ENCODE results near the gene TMEM134. TPM values are rescaled to one million over a fixed set of nuclear protein-coding genes. Genes with fewer than 3 reads are reported as not detected.

Gene TMEM134
- total and polyA plus RNA-seq, 2 experiments from 2014 or later: 13.4 to 103 TPM

- Histone ChIP-seq H3K9me2 (ENCODE audit: insufficient read depth) (no peaks in the 10 kb centered on the region), H3K9me3 (ENCODE audit: low read depth) (no peaks in the 10 kb centered on the region), H3K9ac (peak overlapping the region; percentile 53), H3K36me3 (ENCODE audit: low read depth) (no peaks in the 10 kb centered on the region), H3K4me3 (no peak overlapping the region), H3F3A (ENCODE audit: insufficient read depth) (peaks cover 14% of the 10 kb centered on the region; the same call in 1 of the 2 replicates), H3K4me1 (ENCODE audit: insufficient read depth) (peaks cover 13% of the 10 kb centered on the region), H2AFZ (no peak overlapping the region), H3K27ac (peak overlapping the region; percentile 81), H3K27me3 (replicated peaks; ENCODE audit: insufficient read depth) (peaks cover 5% of the 10 kb centered on the region; the same call in 1 of the 2 replicates), H3K4me2 (ENCODE audit: unreplicated experiment) (no peak overlapping the region), H4K20me1 (ENCODE audit: insufficient read depth) (no peaks in the 10 kb centered on the region), H3K79me2 (ENCODE audit: insufficient read depth) (peaks cover 12% of the 10 kb centered on the region; the same call in 1 of the 2 replicates)
- DNase-seq: no peak
- TF ChIP-seq EZH2 (IDR thresholded peaks at IDR 0.05; ENCODE audit: insufficient read depth, poor library complexity, severe bottlenecking): no peak
- TF ChIP-seq EZH2phosphoT487 (IDR thresholded peaks at IDR 0.05; ENCODE audit: insufficient read depth, low read depth): no peak
- in situ Hi-C loops (cut with MboI): no loop called here
- 86 to 91% methylated on average over 14 to 16 of the region's 16 CpGs for WGBS, 2 experiments (ENCODE audit: low coverage in 1 of 2, low lambda C conversion rate in 2 of 2, missing lambda C conversion rate in 2 of 2)
These were observed 37.5 kb upstream of the TMEM134 start for GRCh38 chr11:67506426-67507051.

GRCh38 chr11:67505605-67506396, 36.8 kb upstream of the TMEM134 start:
- Histone ChIP-seq H3F3A (ENCODE audit: insufficient read depth) (peaks cover 14% of the 10 kb centered on the region; the same call in 1 of the 2 replicates), H3K79me2 (ENCODE audit: insufficient read depth) (peaks cover 12% of the 10 kb centered on the region; the same call in 1 of the 2 replicates), H3K27me3 (replicated peaks; ENCODE audit: insufficient read depth) (no peaks in the 10 kb centered on the region), H3K9me3 (ENCODE audit: low read depth) (no peaks in the 10 kb centered on the region), H3K9me2 (ENCODE audit: insufficient read depth) (no peaks in the 10 kb centered on the region), H2AFZ (peak overlapping the region; percentile 63), H4K20me1 (ENCODE audit: insufficient read depth) (no peaks in the 10 kb centered on the region), H3K9ac (peak overlapping the region; percentile 76), H3K27ac (peak overlapping the region; percentile 81), H3K4me2 (ENCODE audit: unreplicated experiment) (peak overlapping the region; percentile 87), H3K4me1 (ENCODE audit: insufficient read depth) (peaks cover 13% of the 10 kb centered on the region), H3K4me3 (peak overlapping the region; percentile 87), H3K36me3 (ENCODE audit: low read depth) (no peaks in the 10 kb centered on the region)
- TF ChIP-seq EZH2phosphoT487 (IDR thresholded peaks at IDR 0.05; ENCODE audit: insufficient read depth, low read depth) (no peak), EZH2 (IDR thresholded peaks at IDR 0.05; ENCODE audit: insufficient read depth, poor library complexity, severe bottlenecking) (no peak)
- in situ Hi-C loops (cut with MboI): no loop called here
- DNase-seq: peak; percentile 97
- 12 to 18% methylated on average over 16 to 17 of the region's 17 CpGs for WGBS, 2 experiments (ENCODE audit: low coverage in 1 of 2, low lambda C conversion rate in 2 of 2, missing lambda C conversion rate in 2 of 2)

GRCh38 chr11:67504950-67505581, 36.0 kb upstream of the TMEM134 start, which contains the start of gene PITPNM1:
TSS of gene PITPNM1 (minus strand) at chr11:67505363. CDS start at chr11:67504180, 1,183 bp downstream.
- Histone ChIP-seq H3K9me3 (ENCODE audit: low read depth) (no peaks in the 10 kb centered on the region), H3K79me2 (ENCODE audit: insufficient read depth) (peaks cover 12% of the 10 kb centered on the region; the same call in 1 of the 2 replicates), H2AFZ (peak within 1 kb of the TSS; percentile 63), H3K4me1 (ENCODE audit: insufficient read depth) (peaks cover 13% of the 10 kb centered on the region), H3K4me2 (ENCODE audit: unreplicated experiment) (peak within 1 kb of the TSS; percentile 87), H3K36me3 (ENCODE audit: low read depth) (no peaks in the 10 kb centered on the region), H3K9ac (peak within 1 kb of the TSS; percentile 76), H4K20me1 (ENCODE audit: insufficient read depth) (no peaks in the 10 kb centered on the region), H3F3A (ENCODE audit: insufficient read depth) (peaks cover 14% of the 10 kb centered on the region; the same call in 1 of the 2 replicates), H3K27ac (peak within 1 kb of the TSS; percentile 81), H3K9me2 (ENCODE audit: insufficient read depth) (no peaks in the 10 kb centered on the region), H3K27me3 (replicated peaks; ENCODE audit: insufficient read depth) (no peaks in the 10 kb centered on the region), H3K4me3 (peak within 1 kb of the TSS; percentile 87)
- DNase-seq: peak; percentile 69
- in situ Hi-C loops (cut with MboI): no loop called here
- TF ChIP-seq EZH2 (IDR thresholded peaks at IDR 0.05; ENCODE audit: insufficient read depth, poor library complexity, severe bottlenecking) (no peak), EZH2phosphoT487 (IDR thresholded peaks at IDR 0.05; ENCODE audit: insufficient read depth, low read depth) (no peak)
- 0 to 2% methylated on average over 17 to 55 of the region's 58 CpGs for WGBS, 2 experiments (ENCODE audit: low coverage in 1 of 2, low lambda C conversion rate in 2 of 2, missing lambda C conversion rate in 2 of 2)

Data from GM23248 (cell line).